ENCODE data around the gene UMPS. TPM values are rescaled to one million over a fixed set of nuclear protein-coding genes. Genes with fewer than 3 reads are reported as not detected.

UMPS gene
- polyA plus RNA-seq, 1 donor (not counting 4 experiments of a cell fraction or from before 2014, with no cell fraction given) = 53.7 TPM

GRCh38 chr3:124771083-124771445 is 40.8 kb downstream of the UMPS start:
- Histone ChIP-seq H3K27me3 (ENCODE audit: control insufficient read depth, extremely low read depth, insufficient read depth, low read length) (no peaks in the 10 kb centered on the region), H3K9me3 (ENCODE audit: control insufficient read depth, low read depth, low read length) (no peaks in the 10 kb centered on the region), H3K9me1 (ENCODE audit: control insufficient read depth, extremely low read depth, insufficient read depth, low read length) (no peaks in the 10 kb centered on the region), H3K36me3 (ENCODE audit: control insufficient read depth in 2 of 2, extremely low read depth in 1 of 2, insufficient read depth in 2 of 2, low read length in 2 of 2) (peaks cover 22 to 43% of the 10 kb centered on the region in 2 experiments), H4K20me1 (ENCODE audit: control insufficient read depth, extremely low read depth, insufficient read depth, low read length) (no peaks in the 10 kb centered on the region), H3K9ac (ENCODE audit: control insufficient read depth, extremely low read depth, insufficient read depth, low read length) (no peak overlapping the region), H3K4me3 (ENCODE audit: control insufficient read depth in 2 of 3, extremely low read depth in 1 of 3, insufficient read depth in 2 of 3, low read depth in 1 of 3, low read length in 3 of 3) (no peak overlapping the region), H3K79me2 (ENCODE audit: control insufficient read depth, insufficient read depth, low read length) (no peaks in the 10 kb centered on the region), H3K27ac (ENCODE audit: control insufficient read depth, insufficient read depth, low read length) (no peak overlapping the region), H3K4me2 (ENCODE audit: control insufficient read depth, extremely low read depth, insufficient read depth, low read depth, low read length) (no peak overlapping the region), H2AFZ (ENCODE audit: control insufficient read depth, low read length) (no peak overlapping the region), H3K4me1 (ENCODE audit: control insufficient read depth, extremely low read depth, insufficient read depth, low read length) (peaks cover 14% of the 10 kb centered on the region)
- no peak for TF ChIP-seq CTCF (optimal IDR thresholded peaks at IDR 0.05 in 1 of 3, IDR thresholded peaks at IDR 0.05 in 1 of 3, conservative IDR thresholded peaks at IDR 0.05 in 1 of 3; ENCODE audit: extremely low read depth in 1 of 3, insufficient read depth in 2 of 3, low read length in 3 of 3)
- TF ChIP-seq EZH2 (IDR thresholded peaks at IDR 0.05; ENCODE audit: low read length) = no peak
- FAIRE-seq (no peak), DNase-seq (ENCODE audit: low read depth, low spot score) (no peak)
- dilution Hi-C loops (cut with MboI; ENCODE audit: extremely low pct_ligation_motif_present, low sequenced_read_pairs) = no loop called here

GRCh38 chr3:124772081-124772831 is 42.0 kb downstream of the UMPS start:
- peaks cover 14% of the 10 kb centered on the region for H3K4me1 ChIP-seq (ENCODE audit: control insufficient read depth, extremely low read depth, insufficient read depth, low read length)
- no peak overlapping the region for H2AFZ ChIP-seq (ENCODE audit: control insufficient read depth, low read length)
- H3K4me3 ChIP-seq (ENCODE audit: control insufficient read depth in 2 of 3, extremely low read depth in 1 of 3, insufficient read depth in 2 of 3, low read depth in 1 of 3, low read length in 3 of 3) = no peak overlapping the region
- dilution Hi-C loops (cut with MboI; ENCODE audit: extremely low pct_ligation_motif_present, low sequenced_read_pairs) = no loop called here
- H3K9me3 ChIP-seq (ENCODE audit: control insufficient read depth, low read depth, low read length) = no peaks in the 10 kb centered on the region
- TF ChIP-seq EZH2 (IDR thresholded peaks at IDR 0.05; ENCODE audit: low read length) (no peak), CTCF (optimal IDR thresholded peaks at IDR 0.05 in 1 of 3, IDR thresholded peaks at IDR 0.05 in 1 of 3, conservative IDR thresholded peaks at IDR 0.05 in 1 of 3; ENCODE audit: extremely low read depth in 1 of 3, insufficient read depth in 2 of 3, low read length in 3 of 3) (no peak)
- no peak for DNase-seq (ENCODE audit: low read depth, low spot score)
- H3K27me3 ChIP-seq (ENCODE audit: control insufficient read depth, extremely low read depth, insufficient read depth, low read length) = no peaks in the 10 kb centered on the region
- H3K9ac ChIP-seq (ENCODE audit: control insufficient read depth, extremely low read depth, insufficient read depth, low read length) = no peak overlapping the region
- no peak for FAIRE-seq
- peaks cover 19 to 38% of the 10 kb centered on the region in 2 experiments for H3K36me3 ChIP-seq (ENCODE audit: control insufficient read depth in 2 of 2, extremely low read depth in 1 of 2, insufficient read depth in 2 of 2, low read length in 2 of 2)
- no peaks in the 10 kb centered on the region for H4K20me1 ChIP-seq (ENCODE audit: control insufficient read depth, extremely low read depth, insufficient read depth, low read length)
- H3K4me2 ChIP-seq (ENCODE audit: control insufficient read depth, extremely low read depth, insufficient read depth, low read depth, low read length) = no peak overlapping the region
- H3K79me2 ChIP-seq (ENCODE audit: control insufficient read depth, insufficient read depth, low read length) = no peaks in the 10 kb centered on the region
- no peaks in the 10 kb centered on the region for H3K9me1 ChIP-seq (ENCODE audit: control insufficient read depth, extremely low read depth, insufficient read depth, low read length)
- no peak overlapping the region for H3K27ac ChIP-seq (ENCODE audit: control insufficient read depth, insufficient read depth, low read length)
